H4 (cell line): Measurements from ENCODE around the gene PTPRE. TPM values are rescaled to one million over a fixed set of nuclear protein-coding genes. Genes with fewer than 3 reads are reported as not detected.

Experiments used
- DNase-seq: peaks from one replicate; pipeline ENCODE4 v3.0.0-alpha.2; 2015; ENCODE audit warnings: low spot score
- total RNA-seq: library from RNA; depleted of rRNA; stranded (reverse); fragments of >200 nt; shearing (Covaris generic); gene quantifications from 2 replicates; pipeline ENCODE4 v1.2.3, GENCODE V29; 2014

Gene PTPRE
- total RNA-seq, 1 experiment from 2014 or later: 3.5 TPM

- DNase-seq: no peak
These were observed 139.5 kb downstream of the PTPRE start for GRCh38 chr10:128046156-128046952.

DNA sequence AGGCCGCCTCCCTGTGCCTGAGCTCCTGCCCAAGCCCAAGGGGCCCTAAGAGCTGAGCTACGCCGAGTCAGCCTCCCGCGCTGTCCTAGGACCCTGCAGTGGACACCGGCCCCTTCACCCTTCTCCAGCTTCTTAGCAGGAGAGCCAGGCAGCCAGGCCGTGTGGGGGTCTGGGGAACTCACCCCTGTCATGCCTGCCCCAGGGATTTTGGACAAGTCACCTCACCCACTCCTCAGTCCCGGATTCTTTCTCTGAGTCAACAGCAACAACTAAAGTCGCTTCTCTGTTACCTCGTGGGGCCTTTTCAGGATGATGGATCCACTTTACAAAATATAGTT is 140.0 kb downstream of the PTPRE start:
- DNase-seq: no peak

GRCh38 chr10:128047351-128047750 is 140.4 kb downstream of the PTPRE start:
- DNase-seq: peak; percentile 31

- peak; percentile 27 for DNase-seq
These were observed 141.3 kb downstream of the PTPRE start for GRCh38 chr10:128047991-128048818.

- DNase-seq: no peak
These were observed 141.9 kb downstream of the PTPRE start for GRCh38 chr10:128048819-128049210.

GRCh38 chr10:128049226-128050120 is 142.6 kb downstream of the PTPRE start:
- no peak for DNase-seq

- DNase-seq: no peak
These were observed 143.2 kb downstream of the PTPRE start for GRCh38 chr10:128050121-128050516.

- DNase-seq: no peak
These were observed 144.0 kb downstream of the PTPRE start for GRCh38 chr10:128050936-128051335.

DNA sequence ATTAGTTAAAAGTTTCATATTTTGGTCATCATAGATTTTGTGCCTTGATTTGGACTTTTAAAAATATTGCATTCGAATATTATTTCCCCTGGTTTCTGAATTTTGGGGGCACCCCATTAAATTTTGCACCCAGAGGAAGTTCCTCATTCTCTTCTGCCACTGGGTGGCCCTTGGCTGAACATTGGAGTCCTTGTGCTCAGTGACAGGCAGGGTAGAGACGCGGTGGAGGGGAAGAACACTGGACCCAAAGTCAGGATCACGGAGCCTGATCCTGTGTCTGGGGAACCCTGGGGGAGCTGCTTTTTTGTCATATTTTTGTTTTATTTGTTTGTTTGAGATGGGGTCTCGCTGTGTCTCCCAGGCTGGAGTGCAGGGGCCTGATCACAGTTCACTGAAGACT is 144.6 kb downstream of the PTPRE start:
- no peak for DNase-seq

DNA sequence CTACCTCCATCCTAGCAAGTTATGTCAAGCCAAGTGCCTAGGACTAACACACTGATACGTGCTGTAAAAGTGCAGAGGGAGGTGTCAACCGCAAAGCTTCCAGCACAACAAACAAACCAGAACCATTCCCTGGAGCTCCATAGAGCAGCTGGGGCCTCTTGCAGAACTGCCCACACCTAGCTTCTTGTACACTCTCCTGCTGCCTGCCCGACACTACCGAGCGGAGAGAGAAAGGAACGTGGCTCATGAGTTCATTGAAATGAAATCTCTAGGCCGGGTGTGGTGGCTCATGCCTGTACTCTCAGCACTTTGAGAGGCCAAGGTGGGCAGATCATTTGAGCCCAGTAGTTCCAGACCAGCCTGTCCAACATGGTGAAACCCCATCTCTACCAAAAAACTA is 145.8 kb downstream of the PTPRE start:
- no peak for DNase-seq

- DNase-seq: no peak
These were observed 146.5 kb downstream of the PTPRE start for GRCh38 chr10:128053356-128053755.

DNA sequence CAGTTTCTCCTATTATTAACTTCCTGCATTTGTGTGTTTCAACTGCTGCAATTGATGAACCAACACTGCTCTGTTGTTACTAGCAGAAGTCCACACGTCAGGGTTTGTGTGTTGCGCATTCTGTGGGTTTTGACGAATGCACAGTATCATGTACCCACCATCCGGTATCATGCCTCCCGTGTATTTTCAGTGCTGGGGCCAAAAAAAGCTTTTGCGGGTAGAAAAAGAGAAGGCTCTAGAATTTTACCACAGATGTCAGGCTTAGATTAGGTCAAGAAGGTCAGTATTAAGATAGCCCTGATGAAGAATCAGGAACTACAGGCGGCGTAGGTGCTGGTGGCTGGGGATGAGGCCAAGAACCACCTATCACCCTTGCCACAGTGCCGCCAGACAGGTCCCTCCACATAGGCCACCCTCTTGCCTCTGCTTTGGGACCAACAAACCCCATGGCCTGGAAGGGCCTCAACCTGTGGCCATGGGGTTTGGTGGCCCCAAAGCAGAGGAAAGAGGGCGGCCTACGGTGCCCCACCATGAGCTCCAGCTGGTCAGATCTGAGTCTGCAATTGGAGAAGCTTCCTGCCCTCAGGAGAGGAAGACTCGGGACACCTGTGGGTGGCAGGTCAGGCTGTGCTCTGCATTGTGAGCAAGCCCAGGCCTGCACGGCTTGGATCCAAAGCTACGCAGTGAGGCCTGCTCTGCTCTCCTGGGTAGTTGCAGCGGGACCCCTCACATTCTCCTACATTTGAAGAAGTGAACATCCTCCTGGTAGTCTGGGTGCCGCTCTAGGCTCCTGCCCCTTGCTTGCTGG is 147.5 kb downstream of the PTPRE start:
- no peak for DNase-seq

DNA sequence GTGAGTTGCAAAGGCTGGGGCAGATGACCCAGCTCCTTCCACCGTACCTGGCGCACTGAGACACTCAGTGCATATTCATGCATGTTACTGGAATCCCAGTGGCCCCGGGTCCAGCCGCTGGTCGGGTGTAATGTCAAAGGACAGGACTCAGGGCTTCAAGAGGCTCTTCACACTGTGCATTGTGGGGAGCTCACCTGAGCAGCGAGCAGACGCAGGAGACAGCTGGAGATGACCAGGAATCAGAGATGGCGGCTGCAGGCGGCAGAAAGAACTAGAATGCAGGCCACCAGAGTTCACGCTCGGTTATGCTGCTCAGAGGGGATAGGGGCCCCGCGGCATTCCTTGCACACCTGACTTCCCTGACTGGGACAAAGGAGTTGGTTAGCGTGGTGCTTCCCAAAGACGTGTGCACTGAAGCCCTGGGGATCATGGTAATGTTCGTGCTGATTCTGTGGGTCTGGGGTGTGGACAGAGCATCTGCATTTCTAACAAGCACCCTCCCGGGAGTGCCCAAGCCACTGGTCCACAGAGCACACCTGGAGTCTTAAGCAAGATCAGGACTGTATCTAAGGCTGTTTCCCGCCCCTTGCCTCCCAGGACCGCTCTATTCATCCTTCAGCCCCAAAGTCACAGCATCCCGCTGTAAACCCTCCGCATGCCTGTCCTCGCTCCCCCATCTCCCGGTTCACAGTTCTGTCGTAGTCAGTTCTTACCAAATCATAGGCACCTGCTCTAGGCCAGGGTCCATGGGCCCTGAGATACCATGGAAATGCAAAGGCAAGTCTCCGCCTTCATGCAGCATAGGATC is 148.4 kb downstream of the PTPRE start:
- no peak for DNase-seq

GRCh38 chr10:128056303-128057050 is 149.6 kb downstream of the PTPRE start:
- no peak for DNase-seq

- DNase-seq: no peak
These were observed 151.3 kb downstream of the PTPRE start for GRCh38 chr10:128058106-128058749.

DNA sequence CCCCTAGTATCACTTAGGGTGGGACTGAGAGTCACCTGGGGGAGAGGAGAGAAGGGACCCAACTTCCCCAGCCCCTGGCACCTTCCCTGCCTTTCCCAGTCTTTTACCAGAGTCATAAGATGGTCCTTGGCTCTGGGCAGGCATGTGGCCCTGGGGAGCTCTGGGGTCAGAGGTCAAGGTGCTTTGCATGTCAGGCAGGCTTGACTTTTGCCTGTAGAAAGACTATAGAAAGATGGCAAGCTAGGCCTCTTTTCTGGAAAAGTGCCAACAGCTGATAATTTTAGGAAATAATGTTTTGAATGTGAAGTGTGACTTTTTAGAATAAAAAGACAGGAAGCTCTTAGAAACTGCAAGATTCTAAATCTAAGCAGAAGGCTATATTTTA is 151.8 kb downstream of the PTPRE start:
- no peak for DNase-seq

DNA sequence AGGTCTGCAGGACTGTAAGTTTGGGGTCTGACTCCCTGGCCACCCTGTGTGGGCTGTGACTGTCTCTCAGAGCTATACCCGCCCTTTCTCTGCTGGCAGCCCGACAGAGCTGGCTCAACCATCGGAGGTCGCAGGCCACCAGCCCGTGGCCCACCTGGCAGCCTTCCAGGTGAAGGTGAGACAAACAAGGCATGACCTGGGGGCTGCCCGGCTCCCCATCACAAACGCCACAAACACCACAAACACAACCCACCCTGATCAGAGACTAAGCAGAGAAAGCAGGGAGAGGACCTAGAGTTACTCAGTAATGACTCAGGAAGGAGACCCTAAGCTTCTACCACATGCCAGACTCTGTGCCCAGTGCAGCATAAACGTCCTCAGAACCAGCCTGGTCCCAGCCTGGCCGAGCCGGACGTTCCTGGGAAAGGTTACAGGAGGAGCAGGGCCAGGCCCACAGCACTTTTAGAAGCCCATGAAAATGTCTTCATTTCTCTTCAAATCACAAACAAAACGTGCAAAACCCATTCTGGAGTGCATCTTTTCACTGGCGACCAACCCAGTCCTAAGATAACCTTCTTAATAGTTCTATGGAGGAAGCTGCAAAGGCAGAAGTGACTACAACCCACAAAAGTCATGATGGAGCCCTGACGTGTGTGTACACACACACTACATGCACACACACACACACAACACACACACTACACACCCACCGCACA is 152.5 kb downstream of the PTPRE start:
- DNase-seq: no peak

DNA sequence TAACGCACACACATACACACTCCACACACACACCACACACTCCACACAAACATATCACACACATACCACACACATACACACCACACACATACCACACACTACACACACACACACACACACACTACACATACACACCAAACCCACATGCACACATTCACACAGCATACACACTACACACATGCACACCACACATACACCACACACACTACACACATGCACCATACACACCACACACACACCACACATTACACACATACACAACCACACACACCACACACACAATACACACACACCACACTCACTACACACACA is 153.0 kb downstream of the PTPRE start:
- no peak for DNase-seq
